ENCODE measurements around the gene PPT2.
"Not testable (repeated sequence)": the region's sequence is repeated elsewhere in the genome, so short reads cannot be mapped to it uniquely, and the experiment has no call there.

Gene PPT2

GRCh38 chr6:32190911-32191677 is 37.2 kb downstream of the PPT2 start:
- DNase-seq: no peak

GRCh38 chr6:32191696-32192607 is 38.0 kb downstream of the PPT2 start:
- DNase-seq: no peak

- DNase-seq: no peak
These were observed 38.7 kb downstream of the PPT2 start, which contains the start of gene GPSM3 for GRCh38 chr6:32192608-32193039. TSS of gene GPSM3 (minus strand) at chr6:32192643. CDS start at chr6:32192513, 130 bp downstream.

- DNase-seq: not testable (repeated sequence)
These were observed 39.2 kb downstream of the PPT2 start for GRCh38 chr6:32193096-32193495.

- DNase-seq: no peak
These were observed 40.4 kb downstream of the PPT2 start for GRCh38 chr6:32194388-32194787.

GRCh38 chr6:32194825-32195651 is 41.1 kb downstream of the PPT2 start:
- no peak for DNase-seq

GRCh38 chr6:32195652-32195901 is 41.6 kb downstream of the PPT2 start:
- peak; percentile 89 for DNase-seq

- no peak for DNase-seq
These were observed 42.2 kb downstream of the PPT2 start for GRCh38 chr6:32195902-32196681.

- DNase-seq: no peak
These were observed 43.0 kb downstream of the PPT2 start for GRCh38 chr6:32196682-32197616.

GRCh38 chr6:32198345-32198696 is 44.4 kb downstream of the PPT2 start:
- no peak for DNase-seq

GRCh38 chr6:32198866-32199265 is 44.9 kb downstream of the PPT2 start:
- no peak for DNase-seq

- no peak for DNase-seq
These were observed 47.0 kb downstream of the PPT2 start for GRCh38 chr6:32200711-32201475.

- DNase-seq: no peak
These were observed 48.2 kb downstream of the PPT2 start for GRCh38 chr6:32202186-32202585.

- DNase-seq: no peak
These were observed 49.7 kb downstream of the PPT2 start for GRCh38 chr6:32203426-32204267.

GRCh38 chr6:32204268-32204715 is 50.4 kb downstream of the PPT2 start:
- DNase-seq: no peak

- DNase-seq: no peak
These were observed 55.1 kb downstream of the PPT2 start for GRCh38 chr6:32208996-32209395.

GRCh38 chr6:32210191-32210601 is 56.3 kb downstream of the PPT2 start:
- no peak for DNase-seq

- DNase-seq: not testable (repeated sequence)
These were observed 57.5 kb downstream of the PPT2 start for GRCh38 chr6:32211432-32211831.

GRCh38 chr6:32212076-32212760 is 58.3 kb downstream of the PPT2 start:
- no peak for DNase-seq

Data from cortex of kidney (tissue), 1 donor.